ENCODE results near the gene ZPR1. TPM values are rescaled to one million over a fixed set of nuclear protein-coding genes. Genes with fewer than 3 reads are reported as not detected.
A peak's percentile ranks its signal among the peaks of the same experiment; 100 is the strongest.

Gene ZPR1
- total RNA-seq, 1 experiment from 2014 or later: 139 TPM

DNA sequence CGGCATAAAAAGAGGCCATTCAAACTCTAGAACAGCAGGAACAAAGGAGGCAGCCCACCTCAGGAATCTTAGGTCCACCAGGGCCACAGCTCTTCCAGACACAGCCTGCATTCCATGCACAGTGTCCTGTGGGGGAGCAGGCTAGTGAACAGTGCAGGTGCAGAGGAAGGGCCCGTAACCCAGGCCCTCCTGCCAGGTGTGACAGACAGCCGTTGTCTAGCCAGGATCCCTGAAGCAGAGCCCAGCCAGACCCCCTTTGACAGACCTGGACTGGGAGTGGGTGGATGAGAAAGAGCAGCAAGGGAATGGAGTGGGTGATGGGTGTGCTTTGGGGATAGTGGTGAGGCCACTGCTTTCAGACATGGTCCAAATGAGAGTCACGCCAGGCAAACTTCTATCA is 1.2 kb upstream of the ZPR1 start:
- ATAC-seq (no peak), DNase-seq (ENCODE audit: low read depth, low spot score) (no peak)
- no peak overlapping the region for H3K4me3 ChIP-seq (ENCODE audit: low read depth in 2 of 2, low read length in 2 of 2)
- H3K4me1 ChIP-seq (ENCODE audit: control insufficient read depth, insufficient read depth, low read length): peaks cover 15% of the 10 kb centered on the region
- TF ChIP-seq, protein P1, sequence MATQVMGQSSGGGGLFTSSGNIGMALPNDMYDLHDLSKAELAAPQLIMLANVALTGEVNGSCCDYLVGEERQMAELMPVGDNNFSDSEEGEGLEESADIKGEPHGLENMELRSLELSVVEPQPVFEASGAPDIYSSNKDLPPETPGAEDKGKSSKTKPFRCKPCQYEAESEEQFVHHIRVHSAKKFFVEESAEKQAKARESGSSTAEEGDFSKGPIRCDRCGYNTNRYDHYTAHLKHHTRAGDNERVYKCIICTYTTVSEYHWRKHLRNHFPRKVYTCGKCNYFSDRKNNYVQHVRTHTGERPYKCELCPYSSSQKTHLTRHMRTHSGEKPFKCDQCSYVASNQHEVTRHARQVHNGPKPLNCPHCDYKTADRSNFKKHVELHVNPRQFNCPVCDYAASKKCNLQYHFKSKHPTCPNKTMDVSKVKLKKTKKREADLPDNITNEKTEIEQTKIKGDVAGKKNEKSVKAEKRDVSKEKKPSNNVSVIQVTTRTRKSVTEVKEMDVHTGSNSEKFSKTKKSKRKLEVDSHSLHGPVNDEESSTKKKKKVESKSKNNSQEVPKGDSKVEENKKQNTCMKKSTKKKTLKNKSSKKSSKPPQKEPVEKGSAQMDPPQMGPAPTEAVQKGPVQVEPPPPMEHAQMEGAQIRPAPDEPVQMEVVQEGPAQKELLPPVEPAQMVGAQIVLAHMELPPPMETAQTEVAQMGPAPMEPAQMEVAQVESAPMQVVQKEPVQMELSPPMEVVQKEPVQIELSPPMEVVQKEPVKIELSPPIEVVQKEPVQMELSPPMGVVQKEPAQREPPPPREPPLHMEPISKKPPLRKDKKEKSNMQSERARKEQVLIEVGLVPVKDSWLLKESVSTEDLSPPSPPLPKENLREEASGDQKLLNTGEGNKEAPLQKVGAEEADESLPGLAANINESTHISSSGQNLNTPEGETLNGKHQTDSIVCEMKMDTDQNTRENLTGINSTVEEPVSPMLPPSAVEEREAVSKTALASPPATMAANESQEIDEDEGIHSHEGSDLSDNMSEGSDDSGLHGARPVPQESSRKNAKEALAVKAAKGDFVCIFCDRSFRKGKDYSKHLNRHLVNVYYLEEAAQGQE (IDR thresholded peaks at IDR 0.05; ENCODE audit: insufficient read depth in 1 of 2, low read depth in 2 of 2, low read length in 1 of 2): no peak
- TF ChIP-seq, protein P2, sequence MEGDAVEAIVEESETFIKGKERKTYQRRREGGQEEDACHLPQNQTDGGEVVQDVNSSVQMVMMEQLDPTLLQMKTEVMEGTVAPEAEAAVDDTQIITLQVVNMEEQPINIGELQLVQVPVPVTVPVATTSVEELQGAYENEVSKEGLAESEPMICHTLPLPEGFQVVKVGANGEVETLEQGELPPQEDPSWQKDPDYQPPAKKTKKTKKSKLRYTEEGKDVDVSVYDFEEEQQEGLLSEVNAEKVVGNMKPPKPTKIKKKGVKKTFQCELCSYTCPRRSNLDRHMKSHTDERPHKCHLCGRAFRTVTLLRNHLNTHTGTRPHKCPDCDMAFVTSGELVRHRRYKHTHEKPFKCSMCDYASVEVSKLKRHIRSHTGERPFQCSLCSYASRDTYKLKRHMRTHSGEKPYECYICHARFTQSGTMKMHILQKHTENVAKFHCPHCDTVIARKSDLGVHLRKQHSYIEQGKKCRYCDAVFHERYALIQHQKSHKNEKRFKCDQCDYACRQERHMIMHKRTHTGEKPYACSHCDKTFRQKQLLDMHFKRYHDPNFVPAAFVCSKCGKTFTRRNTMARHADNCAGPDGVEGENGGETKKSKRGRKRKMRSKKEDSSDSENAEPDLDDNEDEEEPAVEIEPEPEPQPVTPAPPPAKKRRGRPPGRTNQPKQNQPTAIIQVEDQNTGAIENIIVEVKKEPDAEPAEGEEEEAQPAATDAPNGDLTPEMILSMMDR (IDR thresholded peaks at IDR 0.05): no peak
- TF ChIP-seq POLR2AphosphoS5 (IDR thresholded peaks at IDR 0.05; ENCODE audit: low read depth, low read length): no peak
- TF ChIP-seq TCF7L2 (IDR thresholded peaks at IDR 0.05; ENCODE audit: low read depth, low read length): no peak
- no peak for TF ChIP-seq SIN3A (IDR thresholded peaks at IDR 0.05; ENCODE audit: borderline replicate concordance, insufficient read depth, low read depth, low read length)
- in situ Hi-C loops (cut with HindIII; ENCODE audit: low pct_unique_long_range_greater_than_20kb, low sequenced_read_pairs) (loop anchor here (10.0 kb wide), 1 partner anchor 216 kb away; no protein-coding TSS in a partner anchor), intact Hi-C loops (cut with micrococcal nuclease; ENCODE audit: unreplicated experiment) (no loop called here)
- no peaks in the 10 kb centered on the region for H3K9me3 ChIP-seq (ENCODE audit: control insufficient read depth, insufficient read depth, low read depth, low read length)
- no TSS peak for BruUV-seq (replicated peaks)
- CTCF ChIA-PET: interaction anchor here (0.6 to 4.2 kb wide), 2 partner anchors 46 to 48 kb away, joined by 10 to 76 read pairs; partner anchors contain the start of gene APOA1
- POLR2A ChIA-PET: no interaction called here
- no peaks in the 10 kb centered on the region for H3K27me3 ChIP-seq (ENCODE audit: control insufficient read depth, insufficient read depth, low read length)
- H3K36me3 ChIP-seq (ENCODE audit: control insufficient read depth, insufficient read depth, low read length): peaks cover 33% of the 10 kb centered on the region
- peak overlapping the region; percentile 95; the same call in 1 of the 2 replicates for H3K27ac ChIP-seq (ENCODE audit: low read length)

DNA sequence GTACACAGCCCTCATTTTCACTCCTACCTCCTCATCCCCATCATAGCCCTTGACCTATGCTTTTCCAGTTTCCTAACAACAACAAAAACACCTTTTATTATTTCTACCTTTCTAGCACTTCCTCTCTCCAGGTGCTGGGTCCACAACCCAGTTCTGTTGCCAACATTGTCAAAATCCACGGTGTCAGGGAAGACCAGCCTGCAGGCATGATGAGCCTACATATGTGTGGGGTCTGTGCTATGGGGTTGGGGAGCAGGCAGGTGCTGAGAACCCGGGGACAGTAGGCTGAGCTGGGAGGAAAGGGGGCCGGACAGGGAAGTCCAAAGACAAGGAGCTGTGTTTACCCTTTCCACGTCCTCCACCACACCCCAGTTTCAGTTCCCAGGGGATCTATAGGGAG is 711 bp upstream of the ZPR1 start:
- Histone ChIP-seq H3K27me3 (ENCODE audit: control insufficient read depth, insufficient read depth, low read length) (no peaks in the 10 kb centered on the region), H3K4me1 (ENCODE audit: control insufficient read depth, insufficient read depth, low read length) (peaks cover 15% of the 10 kb centered on the region), H3K4me3 (ENCODE audit: low read depth in 2 of 2, low read length in 2 of 2) (peak overlapping the region; percentile 86 to 97), H3K9me3 (ENCODE audit: control insufficient read depth, insufficient read depth, low read depth, low read length) (no peaks in the 10 kb centered on the region), H3K36me3 (ENCODE audit: control insufficient read depth, insufficient read depth, low read length) (peaks cover 38% of the 10 kb centered on the region), H3K27ac (ENCODE audit: low read length) (peak overlapping the region; percentile 95)
- DNase-seq (ENCODE audit: low read depth, low spot score) (no peak), ATAC-seq (no peak)
- in situ Hi-C loops (cut with HindIII; ENCODE audit: low pct_unique_long_range_greater_than_20kb, low sequenced_read_pairs): loop anchor here (10.0 kb wide), 1 partner anchor 216 kb away; no protein-coding TSS in a partner anchor
- ChIA-PET POLR2A (interaction anchor here (0.6 kb wide), 2 partner anchors 231 to 321 kb away, joined by 3 to 5 read pairs; no protein-coding TSS in a partner anchor), CTCF (interaction anchor here (4.2 kb wide), 1 partner anchor 48 kb away, joined by 76 read pairs; the partner anchor contains the start of gene APOA1)
- intact Hi-C loops (cut with micrococcal nuclease; ENCODE audit: unreplicated experiment): no loop called here
- TF ChIP-seq POLR2AphosphoS5 (IDR thresholded peaks at IDR 0.05; ENCODE audit: low read depth, low read length) (no peak), SIN3A (IDR thresholded peaks at IDR 0.05; ENCODE audit: borderline replicate concordance, insufficient read depth, low read depth, low read length) (no peak), TCF7L2 (IDR thresholded peaks at IDR 0.05; ENCODE audit: low read depth, low read length) (no peak)
- TF ChIP-seq, protein P1 (IDR thresholded peaks at IDR 0.05; ENCODE audit: insufficient read depth in 1 of 2, low read depth in 2 of 2, low read length in 1 of 2): no peak
- TF ChIP-seq, protein P2 (IDR thresholded peaks at IDR 0.05): no peak
- BruUV-seq (replicated peaks): no TSS peak

All from Panc1 (cell line).